ENCODE measurements around the gene SPSB3. TPM values are rescaled to one million over a fixed set of nuclear protein-coding genes. Genes with fewer than 3 reads are reported as not detected.

Gene SPSB3
- total and polyA plus RNA-seq, 2 of the 13 experiments (the other 11 are each of a cell fraction or from before 2014, with no cell fraction given) = 13.2 to 21.9 TPM

DNA sequence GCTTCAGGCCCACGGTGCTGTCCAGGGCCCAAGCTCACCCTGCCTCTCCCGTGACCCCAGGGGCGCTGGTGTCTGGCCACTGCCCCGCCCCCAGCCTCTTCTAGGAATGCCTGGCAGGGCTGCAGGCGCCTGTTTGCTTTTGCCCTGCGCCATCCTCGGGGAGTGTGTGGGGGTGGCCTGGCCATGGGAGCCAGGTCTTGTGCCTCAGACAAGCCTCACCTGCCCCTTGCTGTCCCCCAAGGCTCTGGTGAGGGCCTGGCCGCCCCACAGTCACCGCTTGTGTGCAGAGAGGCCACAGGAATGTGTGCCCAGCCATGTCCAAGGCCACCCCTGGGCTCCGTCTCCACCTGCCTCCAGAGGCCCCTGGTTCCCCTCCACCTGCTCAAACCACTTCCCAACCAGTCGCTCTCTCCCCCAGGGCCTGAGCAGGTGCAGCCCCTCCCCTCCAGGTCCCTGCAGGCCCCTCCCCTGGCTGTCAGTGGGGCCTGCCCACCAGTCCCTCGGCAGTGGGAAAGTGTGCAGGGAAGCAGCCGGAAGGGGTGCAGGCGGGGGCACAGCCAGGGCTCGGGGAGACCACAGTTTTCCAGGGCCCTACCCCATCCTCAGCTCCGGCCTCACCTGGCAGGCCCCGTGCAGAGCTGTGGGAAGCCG is 12.0 kb upstream of the SPSB3 start (continued):
- TF ChIP-seq ZNF615 (CRISPR knock-in tag; IDR thresholded peaks at IDR 0.05; ENCODE audit: borderline replicate concordance) (no peak), ZNF431 (CRISPR knock-in tag; IDR thresholded peaks at IDR 0.05; ENCODE audit: borderline replicate concordance, low read depth) (no peak), SNAI1 (CRISPR knock-in tag; IDR thresholded peaks at IDR 0.05; ENCODE audit: borderline replicate concordance) (0 out of 2 replicates have a peak, but pooled peaks have one; percentile 34), KLF12 (CRISPR knock-in tag; IDR thresholded peaks at IDR 0.05; ENCODE audit: borderline replicate concordance) (0 out of 2 replicates have a peak, but pooled peaks have one; percentile 33), SNAPC2 (CRISPR knock-in tag; IDR thresholded peaks at IDR 0.05) (no peak), MTA1 (CRISPR knock-in tag; IDR thresholded peaks at IDR 0.05; ENCODE audit: borderline replicate concordance) (peak; percentile 42; the same call in 1 of the 2 replicates), ESRRA (CRISPR knock-in tag; IDR thresholded peaks at IDR 0.05; ENCODE audit: low read depth) (peak; percentile 17; the same call in 1 of the 2 replicates), NONO (IDR thresholded peaks at IDR 0.05) (no peak), NONO (CRISPR knock-in tag; conservative IDR thresholded peaks at IDR 0.05) (peak; percentile 47), SATB2 (CRISPR knock-in tag; IDR thresholded peaks at IDR 0.05) (no peak), RXRA (CRISPR knock-in tag; IDR thresholded peaks at IDR 0.05) (peak; percentile 89), ZNF564 (CRISPR knock-in tag; IDR thresholded peaks at IDR 0.05) (no peak), ZBTB42 (CRISPR knock-in tag; IDR thresholded peaks at IDR 0.05) (no peak), KLF16 (CRISPR knock-in tag; IDR thresholded peaks at IDR 0.05) (peak in 1 of 2 experiments; percentile 39; a peak in 1 of 4 replicates), PHB2 (IDR thresholded peaks at IDR 0.05; ENCODE audit: partially characterized antibody) (no peak), HNRNPL (IDR thresholded peaks at IDR 0.05; ENCODE audit: low read depth, low read length) (peak; percentile 91), TBP (CRISPR knock-in tag; IDR thresholded peaks at IDR 0.05) (no peak), ZNF430 (CRISPR knock-in tag; IDR thresholded peaks at IDR 0.05) (no peak), XRCC5 (optimal IDR thresholded peaks at IDR 0.05; ENCODE audit: low read length) (peak; percentile 27), IKZF1 (IDR thresholded peaks at IDR 0.05) (no peak), ZSCAN21 (CRISPR knock-in tag; IDR thresholded peaks at IDR 0.05; ENCODE audit: borderline replicate concordance) (peak; percentile 69; the same call in 1 of the 2 replicates), ZNF788 (CRISPR knock-in tag; IDR thresholded peaks at IDR 0.05; ENCODE audit: borderline replicate concordance) (peak; percentile 40; the same call in 1 of the 2 replicates), POLR2AphosphoS5 (IDR thresholded peaks at IDR 0.05; ENCODE audit: low read depth, low read length) (no peak; the same call in 1 of the 2 replicates), KDM2A (CRISPR knock-in tag; IDR thresholded peaks at IDR 0.05; ENCODE audit: borderline replicate concordance, low read depth) (peak; percentile 64)
- TF ChIP-seq, protein P1, sequence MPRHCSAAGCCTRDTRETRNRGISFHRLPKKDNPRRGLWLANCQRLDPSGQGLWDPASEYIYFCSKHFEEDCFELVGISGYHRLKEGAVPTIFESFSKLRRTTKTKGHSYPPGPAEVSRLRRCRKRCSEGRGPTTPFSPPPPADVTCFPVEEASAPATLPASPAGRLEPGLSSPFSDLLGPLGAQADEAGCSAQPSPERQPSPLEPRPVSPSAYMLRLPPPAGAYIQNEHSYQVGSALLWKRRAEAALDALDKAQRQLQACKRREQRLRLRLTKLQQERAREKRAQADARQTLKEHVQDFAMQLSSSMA (CRISPR knock-in tag; IDR thresholded peaks at IDR 0.05) = no peak
- TF ChIP-seq, protein P2, sequence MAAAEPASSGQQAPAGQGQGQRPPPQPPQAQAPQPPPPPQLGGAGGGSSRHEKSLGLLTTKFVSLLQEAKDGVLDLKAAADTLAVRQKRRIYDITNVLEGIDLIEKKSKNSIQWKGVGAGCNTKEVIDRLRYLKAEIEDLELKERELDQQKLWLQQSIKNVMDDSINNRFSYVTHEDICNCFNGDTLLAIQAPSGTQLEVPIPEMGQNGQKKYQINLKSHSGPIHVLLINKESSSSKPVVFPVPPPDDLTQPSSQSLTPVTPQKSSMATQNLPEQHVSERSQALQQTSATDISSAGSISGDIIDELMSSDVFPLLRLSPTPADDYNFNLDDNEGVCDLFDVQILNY (CRISPR knock-in tag; conservative IDR thresholded peaks at IDR 0.05) = no peak
- TF ChIP-seq, protein P3, sequence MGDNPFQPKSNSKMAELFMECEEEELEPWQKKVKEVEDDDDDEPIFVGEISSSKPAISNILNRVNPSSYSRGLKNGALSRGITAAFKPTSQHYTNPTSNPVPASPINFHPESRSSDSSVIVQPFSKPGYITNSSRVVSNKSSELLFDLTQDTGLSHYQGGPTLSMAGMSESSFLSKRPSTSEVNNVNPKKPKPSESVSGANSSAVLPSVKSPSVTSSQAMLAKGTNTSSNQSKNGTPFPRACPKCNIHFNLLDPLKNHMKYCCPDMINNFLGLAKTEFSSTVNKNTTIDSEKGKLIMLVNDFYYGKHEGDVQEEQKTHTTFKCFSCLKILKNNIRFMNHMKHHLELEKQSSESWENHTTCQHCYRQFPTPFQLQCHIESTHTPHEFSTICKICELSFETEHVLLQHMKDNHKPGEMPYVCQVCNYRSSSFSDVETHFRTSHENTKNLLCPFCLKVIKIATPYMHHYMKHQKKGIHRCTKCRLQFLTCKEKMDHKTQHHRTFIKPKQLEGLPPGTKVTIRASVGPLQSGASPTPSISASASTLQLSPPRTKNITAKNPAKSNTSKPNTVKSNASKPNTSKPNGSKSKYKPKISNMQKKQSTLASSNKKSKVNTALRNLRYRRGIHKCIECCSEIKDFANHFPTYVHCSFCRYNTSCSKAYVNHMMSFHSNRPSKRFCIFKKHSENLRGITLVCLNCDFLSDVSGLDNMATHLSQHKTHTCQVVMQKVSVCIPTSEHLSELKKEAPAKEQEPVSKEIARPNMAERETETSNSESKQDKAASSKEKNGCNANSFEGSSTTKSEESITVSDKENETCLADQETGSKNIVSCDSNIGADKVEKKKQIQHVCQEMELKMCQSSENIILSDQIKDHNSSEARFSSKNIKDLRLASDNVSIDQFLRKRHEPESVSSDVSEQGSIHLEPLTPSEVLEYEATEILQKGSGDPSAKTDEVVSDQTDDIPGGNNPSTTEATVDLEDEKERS (CRISPR knock-in tag; IDR thresholded peaks at IDR 0.05) = peak; percentile 33; the same call in 1 of the 2 replicates

Data from HepG2 (cell line).